HG03520 (cell line): ENCODE results near the gene C5orf47.

ENCODE experiments used
- ATAC-seq: cut with Tn5 transposase; IDR thresholded peaks from one replicate; pipeline ENCODE4 v1.9.1; 2021; ENCODE audit warnings: mild to moderate bottlenecking, moderate library complexity; ENCODE audit not compliant: unreplicated experiment

C5orf47 gene

GRCh38 chr5:174022384-174023095, 33.6 kb downstream of the C5orf47 start:
- no peak for ATAC-seq

GRCh38 chr5:174030286-174030685, 41.3 kb downstream of the C5orf47 start:
- no peak for ATAC-seq

- no peak for ATAC-seq
Observed at GRCh38 chr5:174044466-174045254, 55.7 kb downstream of the C5orf47 start.

- ATAC-seq, result peak; percentile 97
Observed at GRCh38 chr5:174045470-174046025, 56.6 kb downstream of the C5orf47 start, which contains the start of gene NSG2. Gene NSG2, plus strand, starts transcription at chr5:174045706. Its CDS starts 1,050 bp downstream, at chr5:174046756.

GRCh38 chr5:174046558-174046957, 57.6 kb downstream of the C5orf47 start:
- no peak for ATAC-seq

- no peak for ATAC-seq
Observed at GRCh38 chr5:174047472-174048099, 58.6 kb downstream of the C5orf47 start.

GRCh38 chr5:174052636-174053035, 63.7 kb downstream of the C5orf47 start:
- ATAC-seq, result no peak

GRCh38 chr5:174053905-174054304, 64.9 kb downstream of the C5orf47 start:
- ATAC-seq, result no peak
